Right lobe of liver (tissue), 6 donors: ENCODE data around the gene MAST3. TPM values are rescaled to one million over a fixed set of nuclear protein-coding genes. Genes with fewer than 3 reads are reported as not detected.

Experiments used
- ATAC-seq, 4 donors: fragments of 200-7000 bp; cut with Tn5 transposase; one replicate each; pipeline ENCODE4 v1.9.1; 2020; ENCODE audit warnings: mild to moderate bottlenecking in 4 of 4, moderate library complexity in 4 of 4
- DNase-seq, 3 donors: peaks; one replicate each; pipeline ENCODE4 v3.0.0-alpha.2; 2020
- H3K27ac ChIP-seq, 3 donors: fragments of 200-600 bp; one replicate each; pipeline ENCODE4 v1.8.0; 2022
- H3K27me3 ChIP-seq, 2 donors: fragments of 200-600 bp; one replicate each; pipeline ENCODE4 v1.8.0; 2022
- H3K36me3 ChIP-seq, 4 donors: fragments of 200-600 bp; sonication (generic) in 1 of 4; one replicate each; pipeline versions ENCODE4 v1.5.1 to v1.8.0; 2017 to 2022; ENCODE audit warnings: control low read depth in 1 of 4
- H3K4me1 ChIP-seq, 4 donors: fragments of 200-600 bp; sonication (generic) in 1 of 4; one replicate each; pipeline versions ENCODE4 v1.5.1 to v1.8.0; 2017 to 2022; ENCODE audit warnings: control low read depth in 1 of 4
- H3K4me3 ChIP-seq, 3 donors: fragments of 200-600 bp; one replicate each; pipeline ENCODE4 v1.8.0; 2022
- H3K9me3 ChIP-seq, 4 donors: fragments of 200-600 bp; sonication (generic) in 1 of 4; one replicate each; pipeline versions ENCODE4 v1.5.1 to v1.8.0; 2017 to 2022; ENCODE audit warnings: control low read depth in 1 of 4
- POLR2A ChIP-seq: fragments of 450-650 bp; IDR thresholded peaks from one replicate; pipeline ENCODE4 v1.6.1; 2017; ENCODE audit warnings: antibody characterized with exemption, mild to moderate bottlenecking
- WGBS: methylation state at CpG from one replicate; pipeline ENCODE4 v1.1.6; 2018; ENCODE audit warnings: low coverage, low lambda C conversion rate; ENCODE audit not compliant: insufficient coverage; ENCODE audit errors: missing lambda C conversion rate; 5-methylcytosine and 5-hydroxymethylcytosine counted together
- intact Hi-C, 2 donors: fragments of 100-400 bp; cut with DNase I; formaldehyde crosslinking; loops; one replicate each; pipeline versions ENCODE4 v1.11.2 to v1.14.1; 2022
- total RNA-seq, 6 experiments: library from RNA; depleted of rRNA in 2 of 6; stranded (reverse); fragments of >200 nt in 2 of 6; fragmentation: NEBNext Ultra II Directional in 3 of 6; extraction: Animal tissue kit (Norgen Biotek cat#: 25700) in 3 of 6; gene quantifications; one replicate each; pipeline versions ENCODE4 v1.1.0 to v1.2.4, GENCODE V29; 2016 to 2023
- TF ChIP-seq, protein P1 (sequence below), 4 donors: fragments of 200-600 bp in 3 of 4; fragments of 450-650 bp in 1 of 4; IDR thresholded peaks; one replicate each; pipeline versions ENCODE4 v1.5.1 to v1.8.0; 2016 to 2022; ENCODE audit warnings: antibody characterized with exemption in 4 of 4, mild to moderate bottlenecking in 2 of 4
- donor health status: DM: no; HTN: yes; CAD: no.
- donor health status: DM: no; HTN: no; CAD: no.
- donor health status: DM: no; HTN: no; CAD: no.
- donor health status: DM: no; HTN: yes; CAD: no.
- donor health status: DM: no; HTN: yes; CAD: no.

MAST3 gene
- total RNA-seq, 6 experiments from 2014 or later: 8.0 to 17.9 (median 10.0) TPM

DNA sequence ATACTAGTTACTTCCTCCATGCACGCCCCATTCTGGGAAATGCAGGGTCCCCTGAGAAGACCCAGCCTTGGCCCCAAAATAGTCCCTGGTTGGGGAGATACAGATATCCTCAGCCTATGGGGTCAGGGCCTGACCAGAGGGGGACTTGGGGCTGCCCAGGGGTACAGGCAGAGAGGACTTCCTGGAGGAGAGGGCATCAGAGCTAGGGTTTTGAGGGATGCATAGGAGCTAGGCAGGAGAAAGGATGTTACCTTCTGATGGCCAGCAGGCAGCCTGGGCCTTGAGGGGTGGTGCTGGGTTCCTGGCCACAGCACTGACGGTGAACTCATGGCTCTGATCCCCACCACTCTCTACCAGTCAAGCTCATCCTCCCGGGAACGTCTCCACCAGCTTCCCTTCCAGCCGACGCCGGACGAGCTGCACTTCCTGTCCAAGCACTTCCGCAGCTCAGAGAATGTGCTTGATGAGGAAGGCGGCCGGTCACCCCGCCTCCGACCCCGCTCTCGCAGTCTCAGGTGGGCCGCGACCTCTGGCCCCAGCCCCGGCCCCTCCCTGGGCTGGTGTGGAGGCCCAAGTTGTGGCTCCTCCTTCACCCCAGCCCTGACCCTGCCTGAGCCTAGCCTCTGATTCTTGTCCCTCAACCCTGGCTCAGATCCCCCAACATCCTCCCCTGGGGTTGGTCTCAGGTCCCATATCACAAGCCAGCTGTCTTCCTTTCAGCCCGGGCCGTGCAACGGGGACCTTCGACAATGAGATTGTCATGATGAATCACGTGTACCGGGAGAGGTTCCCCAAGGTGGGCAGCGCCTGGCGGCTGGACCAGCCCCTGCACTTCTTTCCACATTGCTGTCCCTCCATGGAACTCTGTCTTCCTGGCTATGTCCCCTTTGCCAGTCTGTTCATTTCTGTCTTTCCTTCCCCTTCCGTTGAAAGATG lies 25.6 kb downstream of the MAST3 start:
- Histone ChIP-seq H3K27me3 (no peaks in the 10 kb centered on the region), H3K27ac (no peak overlapping the region), H3K36me3 (peaks cover 0 to 30% (median 16%) of the 10 kb centered on the region in 4 donors), H3K4me3 (no peak overlapping the region), H3K4me1 (peaks cover 0 to 3% (median 0%) of the 10 kb centered on the region in 4 donors), H3K9me3 (no peaks in the 10 kb centered on the region)
- intact Hi-C loops: no loop called here
- DNase-seq (no peak), ATAC-seq (peak; percentile 17 to 63 (median 50))
- TF ChIP-seq, protein P1, sequence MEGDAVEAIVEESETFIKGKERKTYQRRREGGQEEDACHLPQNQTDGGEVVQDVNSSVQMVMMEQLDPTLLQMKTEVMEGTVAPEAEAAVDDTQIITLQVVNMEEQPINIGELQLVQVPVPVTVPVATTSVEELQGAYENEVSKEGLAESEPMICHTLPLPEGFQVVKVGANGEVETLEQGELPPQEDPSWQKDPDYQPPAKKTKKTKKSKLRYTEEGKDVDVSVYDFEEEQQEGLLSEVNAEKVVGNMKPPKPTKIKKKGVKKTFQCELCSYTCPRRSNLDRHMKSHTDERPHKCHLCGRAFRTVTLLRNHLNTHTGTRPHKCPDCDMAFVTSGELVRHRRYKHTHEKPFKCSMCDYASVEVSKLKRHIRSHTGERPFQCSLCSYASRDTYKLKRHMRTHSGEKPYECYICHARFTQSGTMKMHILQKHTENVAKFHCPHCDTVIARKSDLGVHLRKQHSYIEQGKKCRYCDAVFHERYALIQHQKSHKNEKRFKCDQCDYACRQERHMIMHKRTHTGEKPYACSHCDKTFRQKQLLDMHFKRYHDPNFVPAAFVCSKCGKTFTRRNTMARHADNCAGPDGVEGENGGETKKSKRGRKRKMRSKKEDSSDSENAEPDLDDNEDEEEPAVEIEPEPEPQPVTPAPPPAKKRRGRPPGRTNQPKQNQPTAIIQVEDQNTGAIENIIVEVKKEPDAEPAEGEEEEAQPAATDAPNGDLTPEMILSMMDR (IDR thresholded peaks at IDR 0.05): no peak
- TF ChIP-seq POLR2A: no peak
- WGBS: 57% methylated on average over 6 of the region's 27 CpGs

- no peak for DNase-seq
- H3K27ac ChIP-seq: no peak overlapping the region
- ATAC-seq: peak in 1 of 4 donors; percentile 8
- WGBS: 87% methylated on average over 12 of the region's 26 CpGs
- no peaks in the 10 kb centered on the region for H3K4me1 ChIP-seq
- no peaks in the 10 kb centered on the region for H3K27me3 ChIP-seq
- no peak overlapping the region for H3K4me3 ChIP-seq
- TF ChIP-seq, protein P1 (IDR thresholded peaks at IDR 0.05): no peak
- TF ChIP-seq POLR2A: no peak
- intact Hi-C loops: no loop called here
- H3K9me3 ChIP-seq: no peaks in the 10 kb centered on the region
- H3K36me3 ChIP-seq: peaks cover 0 to 37% (median 19%) of the 10 kb centered on the region in 4 donors
These were observed 26.2 kb downstream of the MAST3 start for GRCh38 chr19:18123819-18124218.

DNA sequence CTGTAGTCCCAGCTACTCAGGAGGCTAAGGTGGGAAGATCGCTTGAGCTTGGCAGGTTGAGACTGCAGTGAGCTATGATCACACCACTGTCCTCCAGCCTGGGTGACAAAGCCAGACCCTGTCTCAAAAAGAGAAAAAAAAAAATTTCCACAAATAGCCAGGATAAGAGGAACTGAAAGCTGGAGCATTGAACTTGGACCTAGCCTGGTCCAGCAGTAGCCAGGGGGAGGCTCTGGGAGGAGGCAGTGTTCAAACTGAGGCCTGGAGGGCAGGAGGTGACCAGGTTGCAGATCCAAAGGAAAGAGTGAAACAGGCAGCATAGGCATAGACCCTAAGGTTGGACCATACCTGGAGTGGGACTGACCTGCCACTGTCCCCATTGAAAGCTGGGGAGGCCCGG lies 28.5 kb downstream of the MAST3 start:
- DNase-seq (no peak), ATAC-seq (no peak)
- Histone ChIP-seq H3K4me1 (no peaks in the 10 kb centered on the region), H3K27me3 (no peaks in the 10 kb centered on the region), H3K9me3 (no peaks in the 10 kb centered on the region), H3K36me3 (peaks cover 0 to 56% (median 29%) of the 10 kb centered on the region in 4 donors), H3K27ac (no peak overlapping the region), H3K4me3 (no peak overlapping the region)
- no peak for TF ChIP-seq POLR2A
- TF ChIP-seq, protein P1 (IDR thresholded peaks at IDR 0.05): no peak
- intact Hi-C loops: no loop called here
- WGBS: 33% methylated on average over 1 of the region's 2 CpGs

DNA sequence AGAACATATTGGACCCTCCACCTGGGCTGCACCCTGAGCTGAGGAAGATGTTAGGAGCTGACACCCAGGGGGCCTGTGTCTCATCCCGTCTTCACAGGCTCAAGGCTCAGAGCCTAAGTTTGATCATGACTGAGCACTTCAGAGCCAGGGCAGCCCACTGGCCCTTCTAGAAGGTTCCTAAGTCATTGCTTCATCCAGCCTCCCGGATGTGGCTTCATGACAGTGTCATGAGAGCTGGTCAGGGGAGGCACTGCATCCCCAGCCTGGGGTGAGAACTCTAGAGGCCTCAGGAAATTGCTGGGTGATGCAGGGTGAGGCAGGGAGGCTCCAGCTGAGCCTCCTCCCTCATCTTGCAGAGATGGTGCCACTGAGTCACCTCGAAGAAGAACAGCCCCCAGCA lies 30.5 kb downstream of the MAST3 start:
- Histone ChIP-seq H3K4me3 (no peak overlapping the region), H3K36me3 (peaks cover 0 to 70% (median 32%) of the 10 kb centered on the region in 4 donors), H3K27ac (no peak overlapping the region), H3K9me3 (no peaks in the 10 kb centered on the region), H3K4me1 (no peaks in the 10 kb centered on the region), H3K27me3 (no peaks in the 10 kb centered on the region)
- intact Hi-C loops: no loop called here
- ATAC-seq (peak in 2 of 4 donors; percentile 11 to 42), DNase-seq (no peak)
- TF ChIP-seq, protein P1 (IDR thresholded peaks at IDR 0.05): no peak
- TF ChIP-seq POLR2A: no peak
- no CpG with 5 or more reads among the region's 3 CpGs for WGBS
